HG03095 (cell line): Measurements from ENCODE around the gene MICALL1.
"Not testable (repeated sequence)": the region's sequence is repeated elsewhere in the genome, so short reads cannot be mapped to it uniquely, and the experiment has no call there.

ENCODE experiments used
- ATAC-seq: cut with Tn5 transposase; IDR thresholded peaks from one replicate; pipeline ENCODE4 v1.9.1; 2021; ENCODE audit warnings: moderate library complexity; ENCODE audit not compliant: unreplicated experiment

The MICALL1 gene

DNA sequence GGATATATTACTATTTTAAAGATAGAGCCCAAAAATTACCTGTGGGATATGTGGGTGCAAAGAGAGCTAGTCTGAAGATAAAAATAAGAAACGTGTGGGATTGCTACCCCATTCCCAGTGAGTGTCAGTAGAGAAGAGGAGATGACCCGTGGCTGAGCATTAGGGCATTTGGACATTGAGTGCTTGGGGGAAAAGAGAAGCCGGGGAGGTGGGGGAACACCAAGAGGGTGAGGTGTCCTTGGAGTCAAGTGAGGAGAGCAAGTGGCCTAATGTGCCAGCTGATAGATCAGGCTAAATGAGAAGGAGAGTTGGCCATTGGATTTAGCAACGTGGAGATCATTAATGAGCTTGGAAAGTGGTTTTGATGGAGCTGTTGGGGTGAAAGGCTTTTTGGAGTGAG is 48.6 kb downstream of the MICALL1 start:
- ATAC-seq, result no peak

GRCh38 chr22:37955825-37956397 is 49.8 kb downstream of the MICALL1 start:
- ATAC-seq, result not testable (repeated sequence)

DNA sequence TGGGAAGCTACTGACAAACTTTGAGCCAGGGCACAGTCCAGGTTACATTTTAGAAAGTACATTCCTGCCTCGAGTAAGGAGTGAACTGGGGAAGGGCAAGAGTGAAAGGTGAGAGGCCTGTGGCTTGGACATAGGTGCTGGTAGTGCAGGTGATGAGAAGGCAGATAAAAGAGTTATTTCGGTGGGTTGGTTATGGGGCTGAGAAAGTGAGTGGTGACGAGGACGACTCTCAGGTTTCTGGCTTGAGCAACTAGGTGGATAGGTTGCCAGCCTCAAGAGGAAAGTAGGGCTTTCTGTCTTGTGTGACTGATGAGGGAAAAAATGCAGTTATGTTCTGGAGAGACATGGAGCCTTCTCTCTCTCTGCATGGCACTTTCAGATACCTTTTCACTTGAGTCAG is 51.1 kb downstream of the MICALL1 start:
- no peak for ATAC-seq

GRCh38 chr22:37959231-37959825 is 53.2 kb downstream of the MICALL1 start:
- no peak for ATAC-seq

DNA sequence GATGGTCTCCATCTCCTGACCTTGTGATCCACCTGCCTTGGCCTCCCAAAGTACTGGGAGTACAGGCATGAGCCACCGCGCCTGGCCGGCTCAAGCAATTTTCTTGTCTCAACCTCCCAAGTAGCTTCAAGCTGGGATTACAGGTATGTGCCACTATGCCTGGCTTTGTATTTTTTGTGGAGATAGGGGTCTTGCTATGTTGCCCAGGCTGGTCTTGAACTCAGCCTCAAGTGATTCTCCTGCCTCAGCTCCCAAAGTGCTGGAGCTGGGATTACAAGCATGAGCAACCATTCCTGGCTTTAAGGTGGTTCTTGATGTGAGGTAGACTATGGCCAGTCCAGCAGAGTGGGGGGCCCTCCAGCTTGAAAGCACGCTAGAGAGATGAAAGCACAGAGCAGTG is 55.0 kb downstream of the MICALL1 start:
- ATAC-seq, result no peak

DNA sequence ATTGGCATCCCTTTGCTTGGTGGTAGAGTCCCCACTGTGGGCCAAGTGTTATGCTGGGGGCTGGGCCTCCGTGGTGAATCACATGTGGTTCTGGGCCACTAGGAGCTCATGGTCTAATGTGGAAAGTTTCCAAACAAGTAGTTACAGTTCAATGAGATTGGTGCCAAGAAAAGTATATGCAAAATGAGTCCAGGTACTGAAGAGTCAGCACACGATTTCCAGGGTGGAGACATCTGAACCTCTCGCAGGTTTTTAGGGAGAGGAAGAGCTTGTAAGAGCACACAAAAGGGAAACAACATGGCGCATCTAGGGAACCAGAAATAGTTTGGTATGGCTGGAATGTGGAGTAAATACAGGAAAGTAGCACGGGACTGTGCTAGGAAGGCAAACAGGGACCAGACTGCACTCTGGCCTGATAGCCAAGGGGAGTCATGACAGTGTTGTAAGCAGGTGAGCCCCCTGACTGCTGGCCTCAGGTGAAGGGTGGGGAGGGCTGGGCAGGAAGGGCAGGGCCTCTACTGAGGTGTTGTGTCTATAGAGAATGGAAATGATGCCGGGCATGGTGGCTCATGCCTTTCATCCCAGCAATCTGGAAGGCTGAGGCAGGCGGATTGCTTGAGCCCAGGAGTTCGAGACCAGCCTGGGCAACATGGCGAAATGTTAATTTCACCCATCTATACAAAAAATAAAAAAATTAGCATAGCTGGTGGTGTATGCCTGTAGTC is 60.0 kb downstream of the MICALL1 start:
- ATAC-seq, result no peak

- ATAC-seq, result no peak
Observed at GRCh38 chr22:37967147-37967546, 61.0 kb downstream of the MICALL1 start.

DNA sequence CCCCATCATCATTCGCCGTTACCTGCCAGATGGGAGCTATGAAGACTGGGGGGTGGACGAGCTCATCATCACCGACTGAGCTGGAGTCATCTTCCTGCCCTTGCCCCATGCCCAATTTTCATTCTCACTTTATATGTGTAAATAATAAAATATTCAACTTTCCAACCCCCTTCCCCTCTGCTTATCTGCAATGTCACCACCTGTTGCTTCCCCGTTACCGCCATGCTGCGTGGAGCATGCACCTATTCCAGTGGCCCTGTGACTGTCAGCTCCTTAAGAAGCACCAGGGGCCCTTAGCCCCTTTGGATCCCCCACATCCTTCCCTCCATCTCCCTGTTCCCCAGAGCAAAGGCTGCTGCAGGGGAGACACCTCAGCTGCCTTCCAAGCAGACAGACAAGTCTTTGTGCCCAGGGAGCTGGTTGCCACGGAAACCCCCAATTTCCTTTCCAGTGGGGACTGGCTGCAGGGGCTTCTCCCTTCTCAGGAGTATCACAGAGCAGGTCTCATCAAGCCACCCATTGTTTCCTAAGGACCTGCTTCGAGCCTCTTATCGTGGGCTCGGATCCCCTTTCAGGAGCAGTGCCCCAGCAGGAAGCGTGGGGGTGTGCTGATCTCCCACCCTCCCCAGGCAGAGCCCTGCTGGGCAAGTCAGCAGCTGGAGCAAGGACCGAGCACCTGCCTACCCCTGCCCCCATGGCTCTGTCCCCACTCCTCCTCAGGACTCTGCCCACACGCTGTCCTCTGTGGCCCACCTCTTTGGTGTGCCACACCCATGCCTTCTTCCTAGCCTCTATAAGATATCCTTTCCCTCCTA is 61.7 kb downstream of the MICALL1 start:
- no peak for ATAC-seq

DNA sequence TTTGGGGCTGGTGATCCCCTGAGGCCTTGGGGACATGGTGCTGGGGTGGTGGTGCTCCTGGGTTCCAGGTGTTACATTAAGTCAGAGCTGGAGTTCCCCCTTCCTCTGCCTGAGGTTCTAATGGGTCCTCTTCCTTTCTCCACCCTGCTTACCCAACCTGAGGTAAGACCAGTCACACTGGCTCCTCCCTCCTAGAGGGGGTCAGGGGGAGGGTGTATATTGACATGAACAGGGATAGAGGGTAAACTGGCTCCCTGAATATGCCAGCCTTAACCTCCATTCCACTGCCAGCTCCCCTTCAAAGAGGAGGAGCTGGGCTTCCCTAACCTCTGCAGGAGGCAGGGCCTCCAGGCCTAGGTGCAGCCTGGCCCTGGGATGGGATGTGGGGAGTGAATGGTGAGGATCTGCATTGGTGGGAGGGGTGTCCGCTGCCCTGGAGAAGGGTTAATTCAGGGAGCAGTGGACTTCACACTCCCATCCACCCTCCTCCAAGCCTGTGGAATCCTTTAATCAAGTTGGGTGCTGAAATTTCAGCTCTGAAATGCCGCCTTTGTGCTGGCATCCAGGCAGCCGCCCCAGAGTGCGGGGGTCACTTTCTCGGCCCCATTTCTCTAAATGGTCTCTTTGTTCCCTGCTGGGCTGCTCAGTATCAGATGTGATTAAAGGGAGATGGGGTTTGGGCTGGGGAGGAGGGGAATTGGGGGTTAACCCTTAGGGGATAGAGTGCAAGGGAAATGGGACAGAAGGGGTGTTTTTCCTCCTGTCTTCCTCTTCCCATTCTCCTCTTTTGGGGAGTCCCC is 62.6 kb downstream of the MICALL1 start:
- ATAC-seq, result no peak

- no peak for ATAC-seq
Observed at GRCh38 chr22:37970864-37971263, 64.8 kb downstream of the MICALL1 start.

DNA sequence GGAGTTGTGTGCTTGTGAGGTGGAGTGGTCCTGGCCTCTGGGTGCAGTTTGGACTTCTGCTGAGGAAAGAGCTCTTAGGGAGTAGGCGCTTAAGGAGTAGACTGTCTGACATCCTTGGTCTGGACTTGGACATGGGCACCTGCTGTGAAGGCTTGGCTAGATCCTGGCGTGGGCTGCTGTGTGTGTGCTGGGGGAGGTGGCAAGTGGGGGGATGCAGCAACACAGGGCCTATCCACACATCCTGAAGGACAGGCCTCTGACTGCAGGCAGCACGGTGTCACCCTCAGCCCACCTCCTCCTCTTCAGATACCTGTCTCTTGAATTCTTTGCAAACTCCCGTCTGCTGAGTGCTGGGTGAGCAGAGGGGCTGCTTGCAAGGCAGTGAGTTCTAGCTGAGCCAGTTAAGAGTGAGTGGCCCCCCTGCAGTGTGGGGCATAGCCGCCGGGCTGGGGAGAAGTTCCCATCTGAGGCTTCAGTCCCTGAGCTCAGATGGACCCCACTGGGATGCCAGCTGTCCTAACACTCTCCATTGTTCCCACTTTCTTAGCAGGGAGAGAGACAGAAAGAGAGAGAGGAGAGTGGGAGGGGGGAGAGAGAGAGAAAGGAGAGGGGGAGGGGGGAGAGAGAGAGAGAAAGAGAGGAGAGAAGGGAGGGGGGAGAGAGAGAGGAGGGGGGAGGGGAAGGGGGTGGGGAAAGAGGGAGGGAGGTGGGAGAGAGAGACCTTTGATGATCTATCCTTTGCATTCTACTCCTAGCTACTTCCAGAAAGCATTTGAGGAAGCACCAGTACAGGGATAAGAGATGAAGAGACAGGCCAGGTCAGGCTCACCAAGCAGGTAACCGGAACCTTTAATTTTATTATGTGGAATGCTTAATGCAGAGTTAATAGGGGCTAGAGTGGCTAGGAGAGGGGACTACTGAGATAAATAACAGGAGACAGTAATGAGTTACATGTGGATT is 65.7 kb downstream of the MICALL1 start:
- no peak for ATAC-seq

- ATAC-seq, result no peak
Observed at GRCh38 chr22:37972527-37972926, 66.4 kb downstream of the MICALL1 start.

DNA sequence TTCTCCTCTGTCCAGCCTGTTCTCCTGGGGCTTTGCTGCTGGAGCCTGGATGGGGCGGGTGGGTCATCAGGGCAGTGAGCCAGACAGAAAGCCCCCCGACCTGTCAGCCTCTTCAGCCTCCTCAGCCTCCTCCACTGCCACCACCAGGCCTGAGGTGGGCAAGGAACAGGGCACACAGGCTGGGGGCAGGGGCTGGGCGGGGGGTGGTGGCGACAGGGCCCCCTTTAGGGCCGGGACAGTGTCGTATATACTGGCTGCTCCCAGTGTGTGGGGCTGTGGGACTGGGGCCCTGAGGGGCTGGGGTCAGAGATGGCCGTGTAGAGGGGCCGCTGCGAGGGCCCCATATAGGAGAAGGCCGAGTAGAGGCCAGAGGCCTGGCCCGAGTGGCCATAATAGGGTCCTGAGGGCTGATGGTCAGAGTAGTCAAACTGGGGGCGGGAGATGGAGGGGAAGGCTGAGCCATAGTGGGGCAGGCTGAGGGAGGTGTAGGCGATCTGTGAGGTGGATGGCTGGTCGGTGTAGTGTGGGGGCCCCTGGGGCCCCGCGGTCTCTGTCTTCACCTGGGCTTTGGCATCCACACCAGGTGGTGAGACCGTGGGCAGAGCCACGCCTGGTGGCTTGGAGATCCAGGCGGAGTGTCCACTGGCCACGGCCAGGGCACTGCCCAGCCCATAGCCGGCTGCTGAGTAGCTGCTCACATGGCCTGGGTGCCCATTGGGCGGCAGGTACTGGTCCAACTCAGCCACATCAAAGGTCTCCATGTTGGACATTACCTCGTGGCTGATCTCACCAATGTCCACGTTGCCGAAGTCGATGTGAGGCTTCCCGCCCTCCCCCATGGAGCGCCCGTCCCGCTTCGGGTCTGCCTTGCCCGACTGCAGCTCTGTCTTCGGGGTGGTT is 67.4 kb downstream of the MICALL1 start:
- no peak for ATAC-seq

DNA sequence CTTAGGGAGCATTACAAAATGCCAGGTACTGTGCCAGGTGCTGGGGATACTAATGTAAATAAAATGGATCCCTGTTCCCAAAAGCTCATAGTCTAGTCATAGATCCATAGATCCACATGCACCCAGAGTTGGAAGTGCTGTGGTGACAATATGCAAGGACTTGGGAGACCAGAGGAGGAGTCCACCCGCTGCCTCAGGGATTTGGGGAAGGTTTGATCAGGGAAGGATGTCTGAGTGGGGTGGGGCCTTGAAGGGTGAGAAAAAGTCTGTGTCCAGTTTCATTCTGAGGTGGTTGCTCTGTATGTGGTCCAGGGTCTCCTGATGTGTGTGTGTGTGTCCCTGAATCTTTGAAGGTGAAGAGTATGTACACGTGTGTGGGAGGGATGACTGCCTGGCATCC is 69.1 kb downstream of the MICALL1 start:
- no peak for ATAC-seq

GRCh38 chr22:37976022-37976421 is 69.9 kb downstream of the MICALL1 start:
- not testable (repeated sequence) for ATAC-seq

DNA sequence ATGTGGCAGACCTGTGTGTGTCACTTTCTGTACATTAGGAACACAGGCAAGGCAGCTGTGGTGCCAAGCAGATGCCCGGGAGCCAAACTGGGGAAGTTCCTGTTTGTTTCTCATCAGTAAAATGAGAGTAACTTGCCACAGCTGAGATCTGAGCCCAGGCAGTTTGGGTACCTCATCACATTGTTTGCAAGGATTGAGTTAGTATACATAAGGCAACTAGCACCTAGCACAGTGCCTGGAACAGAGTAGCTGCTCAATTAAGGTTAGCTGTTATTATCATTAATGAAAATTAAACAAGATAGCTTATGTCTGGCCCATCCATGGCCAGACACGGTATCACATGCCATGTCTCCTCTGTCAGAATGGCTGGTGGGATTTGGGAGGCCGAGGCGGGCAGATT is 70.5 kb downstream of the MICALL1 start:
- ATAC-seq, result no peak

GRCh38 chr22:37979782-37980181 is 73.7 kb downstream of the MICALL1 start:
- ATAC-seq, result no peak

DNA sequence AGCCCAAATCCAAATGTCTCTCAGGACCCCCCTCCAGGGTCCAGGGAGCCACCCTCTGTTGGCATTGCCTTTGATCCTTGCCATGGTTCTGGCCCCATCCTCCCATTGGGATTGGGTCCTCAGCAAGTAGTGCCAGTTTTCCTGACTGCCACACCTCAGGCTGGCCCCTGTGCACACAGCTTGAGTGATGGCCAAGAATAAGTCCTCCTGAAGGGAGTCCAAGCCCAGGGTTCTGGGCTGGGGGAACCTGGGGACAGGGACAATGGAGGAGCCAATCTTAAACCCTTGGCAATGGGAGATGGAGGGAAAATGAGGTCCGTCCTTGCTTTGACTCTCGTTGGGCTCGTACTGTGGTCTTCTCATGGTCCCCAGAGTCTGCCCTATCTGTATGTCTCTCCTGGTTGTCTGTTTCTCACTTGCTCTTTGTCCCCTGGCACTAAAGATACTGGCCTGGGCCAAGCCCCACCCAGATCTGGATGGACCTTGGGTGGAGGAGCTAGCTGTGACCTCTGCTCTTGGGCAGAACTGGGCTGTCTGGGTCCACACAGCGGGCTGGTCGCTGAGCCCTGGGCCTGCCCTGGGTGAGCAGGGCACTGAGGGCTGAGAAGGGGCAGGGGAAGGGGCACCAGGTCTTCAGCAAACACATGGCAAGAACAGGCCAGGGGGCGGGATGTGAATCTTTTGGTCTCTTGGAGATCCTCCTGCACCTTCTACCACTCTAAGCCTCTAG is 75.3 kb downstream of the MICALL1 start:
- ATAC-seq, result no peak
